HepG2 (cell line): ENCODE results near the gene ICE2. TPM values are rescaled to one million over a fixed set of nuclear protein-coding genes. Genes with fewer than 3 reads are reported as not detected.

ENCODE experiments used
- FLYWCH1 ChIP-seq: sonication (generic); formaldehyde crosslinking; IDR thresholded peaks from 2 replicates; pipeline ENCODE4 v1.8.1; 2023; ENCODE audit warnings: mild to moderate bottlenecking, missing genetic modification reagents
- FOXJ3 ChIP-seq: sonication (generic); formaldehyde crosslinking; IDR thresholded peaks from 2 replicates; pipeline ENCODE4 v1.4.0; 2020; ENCODE audit warnings: missing genetic modification reagents, mild to moderate bottlenecking, borderline replicate concordance
- FOXP4 ChIP-seq: sonication (generic); formaldehyde crosslinking; IDR thresholded peaks from 2 replicates; pipeline ENCODE4 v1.4.0; 2020; ENCODE audit warnings: missing genetic modification reagents
- IRF1 ChIP-seq: sonication (generic); formaldehyde crosslinking; IDR thresholded peaks from 2 replicates; pipeline ENCODE4 v1.4.0; 2020; ENCODE audit warnings: low read depth, mild to moderate bottlenecking, missing genetic modification reagents
- KDM5B ChIP-seq: sonication (generic); formaldehyde crosslinking; IDR thresholded peaks from 2 replicates; pipeline ENCODE4 v1.4.0; 2020; ENCODE audit warnings: missing genetic modification reagents, mild to moderate bottlenecking, borderline replicate concordance
- KDM6A ChIP-seq: IDR thresholded peaks from 2 replicates; pipeline ENCODE4 v1.6.1; 2016; ENCODE audit warnings: low read depth
- MEIS2 ChIP-seq: sonication (generic); formaldehyde crosslinking; IDR thresholded peaks from 2 replicates; pipeline ENCODE4 v1.9.0; 2021; ENCODE audit warnings: mild to moderate bottlenecking, missing genetic modification reagents
- MIER3 ChIP-seq: IDR thresholded peaks from 2 replicates; pipeline ENCODE4 v1.6.1; 2016; ENCODE audit warnings: missing compliant biosample characterization, borderline replicate concordance
- NFE2L1 ChIP-seq: sonication (generic); formaldehyde crosslinking; IDR thresholded peaks from 2 replicates; pipeline ENCODE4 v1.4.0; 2020; ENCODE audit warnings: missing genetic modification reagents, mild to moderate bottlenecking, borderline replicate concordance
- NR2C2 ChIP-seq: sonication (generic); formaldehyde crosslinking; IDR thresholded peaks from 2 replicates; pipeline ENCODE4 v1.4.0; 2020; ENCODE audit warnings: missing genetic modification reagents, mild to moderate bottlenecking, moderate library complexity, borderline replicate concordance
- PHB2 ChIP-seq: fragments of 450-650 bp; IDR thresholded peaks from 2 replicates; pipeline ENCODE4 v1.6.1; 2018; ENCODE audit not compliant: partially characterized antibody
- POLR2G ChIP-seq: fragments of 200-400 bp; formaldehyde crosslinking; IDR thresholded peaks from 2 replicates; pipeline ENCODE4 v1.6.1; 2018; ENCODE audit warnings: mild to moderate bottlenecking, low read depth, low read length, moderate library complexity
- PTBP1 ChIP-seq: fragments of 200-400 bp; formaldehyde crosslinking; IDR thresholded peaks from 2 replicates; pipeline ENCODE4 v1.6.1; 2018; ENCODE audit warnings: low read length, low read depth; ENCODE audit not compliant: poor library complexity, severe bottlenecking
- TFAP4 ChIP-seq: sonication (generic); IDR thresholded peaks from 2 replicates; pipeline ENCODE4 v1.6.1; 2016; ENCODE audit warnings: low read depth, borderline replicate concordance
- ZEB1 ChIP-seq: IDR thresholded peaks from 2 replicates; pipeline ENCODE4 v1.6.1; 2012; ENCODE audit warnings: mild to moderate bottlenecking, low read depth, inconsistent platforms; ENCODE audit not compliant: insufficient replicate concordance
- ZFP90 ChIP-seq: sonication (generic); formaldehyde crosslinking; IDR thresholded peaks from 2 replicates; pipeline ENCODE4 v1.8.0; 2022; ENCODE audit warnings: missing genetic modification reagents, mild to moderate bottlenecking, inconsistent platforms, borderline replicate concordance
- ZNF234 ChIP-seq: sonication (generic); formaldehyde crosslinking; conservative IDR thresholded peaks from 2 replicates; pipeline ENCODE4 v1.5.1; 2020; ENCODE audit warnings: mild to moderate bottlenecking, missing genetic modification reagents
- ZNF589 ChIP-seq: sonication (generic); formaldehyde crosslinking; conservative IDR thresholded peaks from 2 replicates; pipeline ENCODE4 v1.8.0; 2022; ENCODE audit warnings: mild to moderate bottlenecking, moderate library complexity, missing genetic modification reagents
- ZNF678 ChIP-seq: sonication (generic); formaldehyde crosslinking; IDR thresholded peaks from 2 replicates; pipeline ENCODE4 v1.4.0; 2020; ENCODE audit warnings: mild to moderate bottlenecking, missing genetic modification reagents
- ZNF777 ChIP-seq: sonication (generic); formaldehyde crosslinking; IDR thresholded peaks from 2 replicates; pipeline ENCODE4 v1.4.0; 2020; ENCODE audit warnings: missing genetic modification reagents
- polyA plus RNA-seq, 8 experiments: library from polyadenylated mRNA; depleted of rRNA in 3 of 8; stranded (reverse) in 7 of 8; unstranded in 1 of 8; fragments of >200 nt; fragmentation: Illumina TruSeq in 4 of 8; extraction: Trizol in 4 of 8; gene quantifications; 2 replicates each; pipeline versions ENCODE4 v1.2.1 to v1.2.3, GENCODE V29; 2011 to 2016; ENCODE audit warnings: low read depth in 4 of 8, missing spikeins in 1 of 8, mixed read lengths in 1 of 8; ENCODE audit not compliant: insufficient read depth in 1 of 8
- total RNA-seq, 5 experiments: library from RNA; depleted of rRNA; stranded (reverse); fragments of >200 nt; fragmentation: Illumina TruSeq; extraction: Trizol; gene quantifications; 2 replicates each; pipeline ENCODE4 v1.2.3, GENCODE V29; 2016; ENCODE audit warnings: low read depth in 1 of 5
- TF ChIP-seq, protein P1 (sequence below): sonication (generic); formaldehyde crosslinking; IDR thresholded peaks from 2 replicates; pipeline ENCODE4 v1.4.0; 2020; ENCODE audit warnings: missing genetic modification reagents, mild to moderate bottlenecking, borderline replicate concordance
- TF ChIP-seq, protein P2 (sequence below): IDR thresholded peaks from 2 replicates; pipeline ENCODE4 v1.6.1; 2016

The ICE2 gene
- total and polyA plus RNA-seq, 2 of the 13 experiments (the other 11 are each of a cell fraction or from before 2014, with no cell fraction given) = 24.8 to 26.4 TPM

- TF ChIP-seq NR2C2 (CRISPR knock-in tag) (no peak), ZNF589 (no peak), FOXJ3 (CRISPR knock-in tag) (peak; percentile 62; the same call in 1 of the 2 replicates), PTBP1 (no peak), FOXP4 (CRISPR knock-in tag) (peak; percentile 47), ZNF777 (no peak), FLYWCH1 (CRISPR knock-in tag) (no peak), POLR2G (no peak), NFE2L1 (CRISPR knock-in tag) (no peak), ZNF234 (CRISPR knock-in tag) (no peak), ZNF678 (CRISPR knock-in tag) (no peak), IRF1 (CRISPR knock-in tag) (no peak), TFAP4 (no peak), KDM6A (peak; percentile 23; the same call in 1 of the 2 replicates), PHB2 (no peak), MEIS2 (no peak), MIER3 (no peak), ZEB1 (no peak), ZFP90 (CRISPR knock-in tag) (no peak), KDM5B (CRISPR knock-in tag) (no peak)
- TF ChIP-seq, protein P1, sequence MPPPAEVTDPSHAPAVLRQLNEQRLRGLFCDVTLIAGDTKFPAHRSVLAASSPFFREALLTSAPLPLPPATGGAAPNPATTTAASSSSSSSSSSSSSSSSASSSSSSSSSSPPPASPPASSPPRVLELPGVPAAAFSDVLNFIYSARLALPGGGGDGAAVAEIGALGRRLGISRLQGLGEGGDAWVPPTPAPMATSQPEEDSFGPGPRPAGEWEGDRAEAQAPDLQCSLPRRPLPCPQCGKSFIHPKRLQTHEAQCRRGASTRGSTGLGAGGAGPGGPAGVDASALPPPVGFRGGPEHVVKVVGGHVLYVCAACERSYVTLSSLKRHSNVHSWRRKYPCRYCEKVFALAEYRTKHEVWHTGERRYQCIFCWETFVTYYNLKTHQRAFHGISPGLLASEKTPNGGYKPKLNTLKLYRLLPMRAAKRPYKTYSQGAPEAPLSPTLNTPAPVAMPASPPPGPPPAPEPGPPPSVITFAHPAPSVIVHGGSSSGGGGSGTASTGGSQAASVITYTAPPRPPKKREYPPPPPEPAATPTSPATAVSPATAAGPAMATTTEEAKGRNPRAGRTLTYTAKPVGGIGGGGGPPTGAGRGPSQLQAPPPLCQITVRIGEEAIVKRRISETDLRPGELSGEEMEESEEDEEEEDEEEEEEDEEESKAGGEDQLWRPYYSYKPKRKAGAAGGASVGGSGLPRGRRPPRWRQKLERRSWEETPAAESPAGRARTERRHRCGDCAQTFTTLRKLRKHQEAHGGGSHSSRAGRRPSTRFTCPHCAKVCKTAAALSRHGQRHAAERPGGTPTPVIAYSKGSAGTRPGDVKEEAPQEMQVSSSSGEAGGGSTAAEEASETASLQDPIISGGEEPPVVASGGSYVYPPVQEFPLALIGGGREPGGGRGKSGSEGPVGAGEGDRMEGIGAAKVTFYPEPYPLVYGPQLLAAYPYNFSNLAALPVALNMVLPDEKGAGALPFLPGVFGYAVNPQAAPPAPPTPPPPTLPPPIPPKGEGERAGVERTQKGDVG (CRISPR knock-in tag) = no peak
- TF ChIP-seq, protein P2, sequence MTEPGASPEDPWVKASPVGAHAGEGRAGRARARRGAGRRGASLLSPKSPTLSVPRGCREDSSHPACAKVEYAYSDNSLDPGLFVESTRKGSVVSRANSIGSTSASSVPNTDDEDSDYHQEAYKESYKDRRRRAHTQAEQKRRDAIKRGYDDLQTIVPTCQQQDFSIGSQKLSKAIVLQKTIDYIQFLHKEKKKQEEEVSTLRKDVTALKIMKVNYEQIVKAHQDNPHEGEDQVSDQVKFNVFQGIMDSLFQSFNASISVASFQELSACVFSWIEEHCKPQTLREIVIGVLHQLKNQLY (CRISPR knock-in tag) = no peak
These were observed 14.2 kb upstream of the ICE2 start (continued) for GRCh38 chr15:60493166-60493565.
